SKM-1 (cell line): ENCODE data around the gene WAC.
"Not testable (repeated sequence)": the region's sequence is repeated elsewhere in the genome, so short reads cannot be mapped to it uniquely, and the experiment has no call there.

Experiments used
- DNase-seq: peaks from one replicate; lab custom pipeline; 2025; ENCODE audit not compliant: unreplicated experiment; lab: John Stamatoyannopoulos, UW

WAC gene

DNA sequence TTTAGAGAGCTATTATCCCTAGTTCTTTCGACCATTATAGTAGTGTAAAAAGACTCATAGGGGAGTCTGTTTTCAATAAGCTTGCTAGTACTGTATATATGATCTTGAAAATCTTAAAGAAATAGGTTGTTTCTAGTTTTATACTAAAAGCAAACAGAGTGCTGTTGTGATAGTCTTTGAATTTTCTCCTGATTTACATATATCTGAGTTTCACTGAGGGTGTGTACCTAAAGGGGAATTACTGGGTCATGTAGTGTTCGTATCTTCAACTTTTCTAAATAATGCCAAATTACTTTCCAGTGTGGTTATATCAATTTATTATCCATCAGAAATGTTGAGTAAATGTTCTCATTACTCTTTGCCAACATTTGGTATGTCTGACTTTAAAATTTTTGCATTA lies 73.7 kb downstream of the WAC start:
- DNase-seq: no peak

DNA sequence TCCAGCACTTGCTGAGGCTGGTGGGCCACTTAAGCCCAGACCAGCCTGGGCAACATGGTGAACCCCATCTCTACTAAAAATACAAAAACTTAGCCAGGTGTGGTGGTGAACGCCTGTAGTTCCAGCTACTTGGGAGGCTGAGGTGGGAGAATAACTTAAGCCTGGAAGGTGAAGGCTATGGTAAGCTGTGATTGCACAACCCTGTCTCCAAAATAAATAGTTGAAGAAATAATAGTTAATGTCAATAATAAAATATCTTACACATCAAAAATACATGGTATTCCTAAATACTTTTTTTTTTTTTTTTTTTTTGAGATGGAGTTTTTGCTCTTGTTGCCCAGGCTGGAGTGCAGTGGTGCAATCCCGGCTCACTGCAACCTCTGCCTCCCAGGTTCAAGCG lies 76.7 kb downstream of the WAC start:
- DNase-seq: not testable (repeated sequence)

DNA sequence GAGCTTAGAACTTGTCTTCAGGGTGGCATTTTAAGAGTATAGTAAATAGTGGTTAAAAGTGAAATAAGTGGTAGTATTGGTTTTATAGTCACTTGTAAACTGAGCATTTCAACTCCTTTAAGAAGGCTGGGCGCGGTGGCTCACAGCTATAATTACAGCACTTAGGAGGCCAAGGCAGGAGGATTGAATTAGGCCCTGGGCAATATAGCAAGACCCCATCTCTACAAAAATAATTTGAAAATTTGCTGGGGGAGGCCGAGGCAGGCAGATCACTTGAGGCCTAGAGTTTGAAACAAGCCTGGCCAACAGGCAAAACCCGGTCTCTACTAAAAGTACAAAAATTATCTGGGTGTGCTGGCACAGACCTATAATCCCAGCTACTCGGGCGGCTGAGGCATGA lies 80.0 kb downstream of the WAC start:
- DNase-seq: no peak

DNA sequence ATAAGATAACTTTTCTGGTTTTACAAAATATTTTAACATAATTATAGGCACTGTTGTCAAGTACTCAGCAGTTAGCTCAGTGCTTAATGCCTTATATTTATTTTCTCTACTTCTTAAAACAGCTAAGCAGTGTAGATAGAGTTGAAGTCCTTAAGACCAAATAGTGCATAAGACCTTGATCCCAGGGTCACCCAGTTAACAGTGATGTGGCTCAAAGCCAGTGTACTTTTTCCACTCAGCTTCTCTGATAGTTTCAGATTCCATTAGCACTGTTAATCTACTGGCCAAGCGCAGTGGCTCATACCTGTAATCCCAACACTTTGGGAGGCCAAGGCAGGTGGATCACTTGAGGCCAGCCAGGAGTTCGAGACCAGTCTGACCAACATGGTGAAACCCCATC lies 83.6 kb downstream of the WAC start:
- DNase-seq: no peak

DNA sequence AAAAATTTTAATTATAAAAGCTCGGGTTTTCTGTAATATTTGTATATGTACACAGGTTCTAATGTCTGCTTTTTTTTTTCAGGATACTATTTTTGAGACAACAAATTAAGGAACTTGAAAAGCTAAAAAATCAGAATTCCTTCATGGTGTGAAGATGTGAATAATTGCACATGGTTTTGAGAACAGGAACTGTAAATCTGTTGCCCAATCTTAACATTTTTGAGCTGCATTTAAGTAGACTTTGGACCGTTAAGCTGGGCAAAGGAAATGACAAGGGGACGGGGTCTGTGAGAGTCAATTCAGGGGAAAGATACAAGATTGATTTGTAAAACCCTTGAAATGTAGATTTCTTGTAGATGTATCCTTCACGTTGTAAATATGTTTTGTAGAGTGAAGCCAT lies 86.5 kb downstream of the WAC start:
- DNase-seq: no peak

DNA sequence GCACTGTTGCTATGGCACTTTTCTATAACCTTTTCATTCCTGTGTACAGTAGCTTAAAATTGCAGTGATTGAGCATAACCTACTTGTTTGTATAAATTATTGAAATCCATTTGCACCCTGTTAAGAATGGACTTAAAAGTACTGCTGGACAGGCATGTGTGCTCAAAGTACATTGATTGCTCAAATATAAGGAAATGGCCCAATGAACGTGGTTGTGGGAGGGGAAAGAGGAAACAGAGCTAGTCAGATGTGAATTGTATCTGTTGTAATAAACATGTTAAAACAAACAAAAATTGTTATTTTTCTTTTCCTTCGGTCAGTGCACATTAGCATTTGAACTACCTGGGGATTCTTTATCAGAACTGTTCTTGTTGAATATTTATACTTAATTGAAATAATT lies 87.3 kb downstream of the WAC start:
- DNase-seq: no peak

DNA sequence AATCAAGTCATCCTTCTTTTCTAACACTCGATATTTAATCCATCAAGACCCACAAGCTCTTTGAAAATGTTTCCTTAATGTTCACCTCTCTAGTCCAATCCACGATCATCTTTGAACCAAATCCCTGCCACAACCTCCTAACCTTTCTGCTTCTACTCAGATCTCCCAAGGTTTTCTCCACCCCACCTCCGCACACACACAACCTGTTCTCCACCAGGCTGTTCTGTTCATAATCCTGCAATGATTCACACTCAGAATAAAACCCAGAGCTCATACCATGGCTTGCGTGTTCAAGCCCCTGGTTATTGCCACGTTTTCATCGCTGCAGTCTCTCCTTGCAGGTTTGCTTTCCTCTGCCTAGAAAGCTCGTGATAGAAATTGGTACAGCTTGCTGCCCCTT lies 90.6 kb downstream of the WAC start:
- DNase-seq: no peak

DNA sequence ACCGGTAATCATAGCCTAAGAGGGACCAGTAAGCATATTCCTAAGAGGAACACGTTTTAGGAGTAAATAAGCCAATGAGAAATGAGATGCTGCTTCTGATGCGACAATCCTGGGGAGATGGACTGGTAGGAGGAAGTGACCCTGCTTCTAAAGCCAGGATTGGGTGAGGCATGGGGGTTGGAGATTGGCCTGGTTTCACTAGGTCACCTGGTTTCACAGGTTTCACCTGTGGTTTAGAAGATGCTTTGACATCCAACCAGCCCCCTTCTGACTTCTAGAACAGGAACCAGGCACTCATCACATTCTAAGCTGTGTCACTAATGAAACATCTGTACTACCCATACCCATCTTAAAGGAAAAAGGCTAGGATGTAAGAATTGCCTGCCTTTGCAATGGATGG lies 91.4 kb downstream of the WAC start:
- DNase-seq: no peak

DNA sequence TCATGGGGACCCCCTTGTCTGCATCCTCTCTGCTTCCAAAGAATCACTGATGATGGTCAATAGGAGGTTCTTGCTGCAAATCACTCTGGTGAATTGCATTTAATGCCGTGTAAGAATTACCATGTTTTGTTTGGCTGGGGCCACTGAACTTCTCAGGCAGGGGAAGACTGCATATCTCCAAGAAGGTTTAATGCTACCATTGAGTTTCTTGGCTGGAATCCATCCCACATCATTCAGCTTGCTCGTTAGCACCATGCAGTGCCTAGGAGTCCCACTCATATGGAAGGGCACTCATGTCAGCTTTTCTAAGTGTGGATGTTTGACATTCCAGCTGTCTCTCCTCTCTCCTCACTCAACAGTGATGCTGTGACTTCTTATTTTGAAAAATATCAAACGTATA lies 94.2 kb downstream of the WAC start:
- DNase-seq: no peak

DNA sequence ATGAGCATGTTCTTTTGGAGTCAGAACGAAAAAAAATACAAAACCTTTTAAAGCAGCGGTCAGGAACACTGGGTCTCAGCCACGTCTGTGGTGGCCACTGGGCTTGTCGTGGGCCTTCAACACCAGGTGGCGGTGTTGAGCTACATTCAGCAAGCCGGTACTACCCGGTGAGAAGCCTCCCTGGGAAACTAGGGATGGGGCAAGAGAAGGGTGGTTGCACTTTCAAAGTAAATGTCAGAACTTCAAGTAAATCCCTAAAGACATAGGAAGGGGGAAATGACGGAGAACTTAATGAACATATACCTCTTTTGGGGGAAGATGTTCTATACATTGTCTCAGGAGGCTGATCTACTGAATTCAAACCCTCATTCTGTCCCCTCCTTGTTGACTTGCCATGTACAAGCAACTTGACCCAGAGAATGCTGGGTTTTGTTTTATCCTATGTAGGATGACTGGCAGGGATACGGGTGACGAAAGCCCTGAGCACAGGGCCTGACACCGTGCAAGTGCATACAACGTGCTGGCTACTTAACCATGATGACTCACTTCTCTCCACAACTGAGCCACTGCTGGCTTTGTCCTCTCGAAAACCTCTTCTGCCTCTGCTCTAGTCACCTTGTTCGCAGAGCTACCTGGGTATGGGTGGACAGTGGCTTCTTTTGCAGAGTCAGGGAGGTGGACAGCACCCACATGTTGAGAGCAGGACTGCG lies 95.4 kb downstream of the WAC start:
- DNase-seq: peak; percentile 31

DNA sequence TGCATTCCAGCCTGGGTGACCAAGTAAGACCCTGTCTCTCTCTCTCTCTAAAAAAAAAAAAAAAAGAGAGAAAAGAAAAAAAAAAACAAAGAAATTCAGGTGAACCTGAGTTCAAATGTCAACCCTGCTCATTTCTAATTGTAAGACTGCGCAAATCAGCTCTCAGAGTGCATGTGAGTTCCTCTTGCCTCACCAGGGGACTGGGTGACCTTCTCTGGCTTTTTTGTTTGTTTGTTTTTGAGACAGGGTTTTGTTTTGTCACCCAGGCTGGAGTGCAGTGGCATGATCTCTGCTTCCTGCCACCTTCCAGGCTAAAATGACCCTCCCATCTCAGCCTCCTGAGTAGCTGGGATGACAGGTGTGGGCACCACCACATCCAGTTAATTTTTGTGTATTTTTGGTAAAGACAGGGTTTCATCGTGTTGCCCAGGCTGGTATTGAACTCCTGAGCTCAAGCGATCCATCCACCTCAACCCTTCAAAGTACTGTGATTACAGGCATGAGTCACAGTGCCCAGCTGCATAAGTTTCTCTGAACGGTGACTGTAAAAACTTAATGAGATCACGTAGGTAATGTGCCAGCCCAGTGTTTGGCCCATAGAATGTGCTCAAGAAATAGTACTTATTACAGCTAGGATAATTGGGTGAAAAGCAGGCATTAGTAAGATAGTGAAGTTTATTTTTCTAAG lies 99.1 kb downstream of the WAC start:
- DNase-seq: no peak

DNA sequence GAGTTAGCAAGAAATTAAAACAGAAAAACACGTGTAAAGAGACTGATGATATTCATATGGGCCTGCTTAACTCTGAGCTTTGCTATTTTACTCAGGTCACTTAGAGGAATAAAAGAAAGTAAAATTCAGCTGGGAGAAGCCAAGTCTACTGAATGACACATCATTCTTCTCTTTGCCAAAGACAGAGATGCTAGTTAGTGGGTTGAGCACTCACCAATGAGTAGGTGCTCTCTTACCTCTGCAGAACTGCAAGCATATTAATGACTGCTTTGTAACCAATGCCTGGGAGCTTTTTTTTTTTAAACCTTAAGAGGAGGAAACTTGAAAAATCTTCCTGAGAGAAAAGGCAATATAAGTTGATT lies 99.6 kb downstream of the WAC start:
- DNase-seq: no peak

DNA sequence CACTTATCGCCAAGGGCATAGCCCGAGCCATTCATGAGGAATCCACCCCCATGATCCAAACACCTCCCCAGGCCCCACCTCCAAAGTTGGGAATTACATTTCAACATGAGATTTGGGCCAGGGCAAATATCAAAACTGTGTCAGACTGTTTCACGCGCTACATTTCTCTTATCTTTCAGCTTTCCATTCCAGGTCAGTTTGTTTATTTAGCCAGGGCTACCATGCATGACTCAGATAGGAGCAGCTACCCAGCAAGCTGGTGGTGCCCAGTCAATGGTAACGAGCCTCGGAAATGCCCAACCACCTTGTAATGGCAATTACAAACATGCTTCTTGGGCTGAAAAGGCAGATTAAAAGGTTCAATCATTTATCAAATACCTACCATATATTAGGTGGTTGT lies 100.8 kb downstream of the WAC start:
- DNase-seq: no peak

DNA sequence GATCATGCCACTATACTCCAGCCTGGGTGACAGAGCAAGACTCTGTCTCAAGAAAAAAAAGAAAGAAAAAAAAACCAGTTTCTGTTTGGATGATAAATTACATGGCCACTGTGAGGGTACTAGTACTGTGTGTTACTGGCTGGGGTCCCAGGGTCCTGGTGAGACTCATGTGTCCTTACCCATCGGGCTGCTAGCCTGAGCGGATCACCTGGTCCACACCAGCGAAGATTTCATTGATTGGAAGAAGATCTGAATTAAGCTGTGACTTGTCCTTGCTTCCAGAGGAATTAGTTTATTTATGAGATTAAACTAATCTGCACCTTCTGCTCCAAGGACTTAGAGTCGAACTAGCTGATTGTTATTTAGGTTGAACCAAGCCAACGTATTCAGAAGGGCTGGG lies 104.4 kb downstream of the WAC start:
- no peak for DNase-seq

DNA sequence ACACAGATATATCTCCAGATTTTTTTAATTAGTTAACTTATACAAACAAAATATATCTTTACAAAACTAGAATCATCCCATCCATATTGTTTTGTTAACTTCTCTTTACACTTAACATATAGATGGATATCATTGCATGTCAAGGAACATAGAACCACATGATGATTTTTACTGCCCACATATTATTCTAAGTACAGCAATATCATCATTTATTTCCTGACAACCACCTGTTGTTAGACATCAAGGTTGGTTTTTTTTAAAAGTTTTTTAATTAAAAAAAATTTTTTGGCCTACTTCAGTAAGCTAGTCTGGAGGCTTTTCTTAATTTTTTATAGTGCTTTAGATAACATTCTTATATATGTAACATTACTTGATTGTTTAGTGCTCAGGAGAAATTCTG lies 105.5 kb downstream of the WAC start:
- no peak for DNase-seq

DNA sequence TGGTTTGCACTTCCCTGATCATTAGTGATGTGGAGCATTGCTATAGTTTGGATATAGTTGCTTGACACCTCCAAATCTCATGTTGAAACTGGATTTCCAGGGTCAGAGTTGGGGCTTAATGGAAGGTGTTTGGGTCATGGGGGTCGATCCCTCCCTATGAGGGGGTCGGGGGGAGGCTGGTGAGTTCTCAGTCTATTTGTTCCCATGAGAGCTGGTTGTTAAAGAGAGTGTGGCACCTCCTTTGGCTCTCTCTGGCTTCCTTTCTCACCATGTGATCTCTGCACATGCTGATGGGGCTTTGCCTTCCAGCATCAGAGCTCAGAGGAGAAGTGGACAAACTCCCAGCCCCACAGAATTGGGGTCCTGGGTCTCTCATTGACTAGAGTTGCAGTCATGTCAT lies 107.6 kb downstream of the WAC start:
- DNase-seq: no peak

DNA sequence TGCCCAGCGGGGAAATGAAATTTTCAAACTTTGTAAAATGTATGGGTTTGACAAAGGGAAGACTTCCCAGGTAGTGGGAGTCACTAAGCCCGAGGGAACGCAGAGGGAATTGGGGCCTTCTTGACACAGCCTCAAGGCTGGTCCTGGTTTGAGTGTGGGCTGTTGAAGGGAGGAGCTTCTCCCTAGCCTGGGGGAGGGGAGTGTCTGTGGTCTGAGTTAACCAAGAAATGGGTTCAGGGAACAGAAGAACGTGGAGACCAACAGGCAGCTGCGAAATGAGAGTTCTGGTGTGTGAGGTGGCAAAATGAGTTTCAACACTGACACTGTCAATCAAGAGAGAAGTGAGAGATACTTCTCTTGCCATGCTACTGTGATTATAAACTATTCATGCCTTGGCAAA lies 111.7 kb downstream of the WAC start:
- DNase-seq: no peak

DNA sequence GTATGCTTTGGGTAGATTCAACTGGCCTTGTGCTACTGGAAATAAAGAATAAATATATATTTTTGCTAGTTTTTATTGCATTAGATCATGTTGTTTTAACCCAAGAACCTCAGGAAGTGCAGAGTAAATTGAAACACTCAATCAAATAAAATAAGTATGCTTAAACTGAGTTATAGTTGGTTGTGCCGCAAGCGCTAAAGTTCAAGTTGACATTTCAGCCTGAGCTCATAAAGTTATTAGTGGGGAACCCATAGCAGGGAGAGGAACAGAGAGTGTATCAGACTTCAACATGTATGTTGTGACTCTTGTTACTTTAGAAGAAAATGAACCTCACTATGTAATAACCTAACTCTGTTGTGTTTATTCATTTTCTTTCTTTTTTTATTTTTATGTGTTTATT lies 119.2 kb downstream of the WAC start:
- DNase-seq: no peak

DNA sequence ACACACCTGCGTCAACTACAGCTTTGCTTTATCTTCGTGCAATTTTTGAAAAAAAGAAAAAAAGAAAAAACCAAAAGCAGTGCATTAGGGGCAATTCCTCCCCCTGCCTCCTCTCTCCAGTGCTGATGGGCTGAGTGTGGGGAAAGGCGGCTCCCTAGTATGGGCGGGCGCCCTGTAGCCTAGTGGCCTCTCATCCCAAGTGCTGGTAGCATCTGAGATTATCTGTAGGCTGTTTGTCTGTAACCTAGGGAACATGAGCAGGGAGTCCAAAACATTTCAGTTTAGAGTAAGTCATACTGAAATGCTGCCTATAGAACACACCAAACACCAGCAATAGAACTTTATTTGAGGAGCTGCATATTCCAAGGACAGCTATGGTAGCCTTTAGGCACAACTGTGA lies 119.8 kb downstream of the WAC start:
- no peak for DNase-seq

DNA sequence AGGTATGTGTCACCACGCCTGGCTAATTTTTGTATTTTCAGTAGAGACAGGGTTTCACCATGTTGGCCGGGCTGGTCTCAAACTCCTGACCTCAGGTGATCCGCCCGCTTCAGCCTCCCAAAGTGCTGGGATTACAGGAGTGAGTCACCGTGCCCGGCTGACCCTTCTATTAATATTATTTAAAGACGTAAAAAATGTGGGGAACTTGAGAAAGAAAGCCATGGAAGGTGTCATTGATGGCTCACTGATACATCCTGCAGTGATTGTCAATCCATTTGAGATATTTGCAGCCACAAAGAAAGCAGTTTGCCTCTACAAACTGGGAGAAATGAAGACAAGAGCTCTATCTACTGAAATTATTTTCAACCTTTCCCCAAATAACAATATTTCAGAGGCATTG lies 125.9 kb downstream of the WAC start:
- DNase-seq: not testable (repeated sequence)

DNA sequence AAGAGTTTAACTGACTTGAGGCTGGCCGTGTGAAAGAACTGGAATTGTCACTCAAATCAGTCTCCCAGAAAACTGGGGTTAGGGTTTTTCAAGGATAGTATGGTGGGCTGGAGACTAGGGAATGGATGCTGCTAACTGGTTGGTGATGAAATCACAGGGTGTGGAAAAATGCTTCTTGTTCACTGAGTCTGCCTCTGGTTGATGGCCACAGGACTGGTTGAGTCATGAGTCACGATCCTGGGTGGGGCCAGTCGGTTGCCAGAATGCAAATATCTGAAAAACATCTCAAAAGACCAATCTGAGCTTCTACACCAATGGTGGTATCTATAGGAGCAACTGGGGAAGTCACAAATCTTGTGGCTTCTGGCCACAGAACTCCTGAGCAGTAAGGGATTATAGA lies 128.1 kb downstream of the WAC start:
- no peak for DNase-seq

DNA sequence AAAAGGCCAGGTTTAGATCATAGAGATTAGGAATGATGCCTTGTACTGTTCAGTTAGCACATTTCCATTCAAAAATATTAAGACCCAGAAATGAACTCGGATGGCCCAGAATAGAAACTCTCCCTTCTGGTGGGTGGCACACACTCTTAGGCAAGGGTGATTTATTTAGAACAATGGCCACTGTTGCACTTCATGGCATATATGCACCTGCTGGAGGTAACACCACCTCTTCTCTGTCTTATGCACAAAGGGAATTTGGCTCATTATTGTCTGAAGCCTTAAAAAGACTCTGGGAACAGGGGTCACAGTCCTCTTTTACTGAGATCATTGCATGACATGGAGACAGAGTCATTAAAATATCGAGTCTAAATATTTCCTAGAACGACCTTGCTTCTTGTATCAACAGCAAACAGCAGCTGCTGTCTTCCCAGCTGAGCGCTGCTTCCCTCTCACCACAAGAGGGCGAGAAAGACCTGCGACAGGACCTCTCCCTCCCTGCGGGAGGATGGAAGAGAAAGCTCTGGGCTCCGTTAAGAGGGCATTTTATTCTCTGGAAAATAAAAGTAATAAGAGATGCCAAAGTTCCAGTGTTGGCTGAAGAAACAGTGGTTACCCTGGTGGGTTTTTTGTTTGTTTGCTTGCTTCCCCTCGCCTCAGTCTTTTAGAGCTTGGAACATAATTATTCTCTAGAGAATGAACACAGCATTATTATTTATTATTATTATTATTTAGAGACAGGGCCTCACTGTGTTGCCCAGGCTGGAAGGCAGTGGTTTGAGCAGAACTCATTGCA lies 130.9 kb downstream of the WAC start:
- peak; percentile 11 for DNase-seq
